WERI-Rb-1 (cell line): Measurements from ENCODE around the gene LAPTM5.

Experiments used
- DNase-seq: peaks from one replicate; pipeline ENCODE4 v3.0.0-alpha.2; 2020
- H3K27ac ChIP-seq: fragments of 250-450 bp; sonication (Bioruptor Pico); 2 replicates; pipeline ENCODE4 v1.5.1; 2020; ENCODE audit warnings: mild to moderate bottlenecking, moderate library complexity
- H3K27me3 ChIP-seq: fragments of 250-450 bp; sonication (Bioruptor Pico); 2 replicates; pipeline ENCODE4 v1.5.1; 2021; ENCODE audit warnings: mild to moderate bottlenecking, low read depth, moderate library complexity; ENCODE audit not compliant: insufficient read depth, severe bottlenecking
- H3K36me3 ChIP-seq: fragments of 250-450 bp; sonication (Bioruptor Pico); 2 replicates; pipeline ENCODE4 v1.5.1; 2020; ENCODE audit warnings: mild to moderate bottlenecking, moderate library complexity
- H3K4me3 ChIP-seq: 2 replicates; pipeline ENCODE4 v1.5.1; 2011; ENCODE audit warnings: low read depth, mild to moderate bottlenecking, control low read depth, low read length
- H3K9me3 ChIP-seq: fragments of 250-450 bp; sonication (Bioruptor Pico); 2 replicates; pipeline ENCODE4 v1.5.1; 2021; ENCODE audit warnings: mild to moderate bottlenecking, moderate library complexity; ENCODE audit not compliant: severe bottlenecking
- CTCF ChIP-seq: IDR thresholded peaks from 2 replicates; pipeline ENCODE4 v1.5.1; 2011; ENCODE audit warnings: low read depth, mild to moderate bottlenecking, control low read depth, inconsistent platforms, low read length

The LAPTM5 gene

GRCh38 chr1:30764939-30765555 lies 7.5 kb upstream of the LAPTM5 start:
- TF ChIP-seq CTCF = no peak
- no peaks in the 10 kb centered on the region for H3K36me3 ChIP-seq
- no peak for DNase-seq

GRCh38 chr1:30764396-30764795 lies 6.8 kb upstream of the LAPTM5 start:
- Histone ChIP-seq H3K4me3 (no peak overlapping the region), H3K27me3 (no peaks in the 10 kb centered on the region), H3K36me3 (no peaks in the 10 kb centered on the region), H3K27ac (no peak overlapping the region), H3K9me3 (no peaks in the 10 kb centered on the region)
- DNase-seq = no peak
- no peak for TF ChIP-seq CTCF

More at GRCh38 chr1:30764939-30765555, 7.5 kb upstream of the LAPTM5 start:
- no peaks in the 10 kb centered on the region for H3K27me3 ChIP-seq
- H3K9me3 ChIP-seq = no peaks in the 10 kb centered on the region
- no peak overlapping the region for H3K4me3 ChIP-seq
- H3K27ac ChIP-seq = no peak overlapping the region

- DNase-seq = no peak
- Histone ChIP-seq H3K27me3 (no peaks in the 10 kb centered on the region), H3K9me3 (no peaks in the 10 kb centered on the region), H3K36me3 (no peaks in the 10 kb centered on the region), H3K4me3 (no peak overlapping the region), H3K27ac (no peak overlapping the region)
- TF ChIP-seq CTCF = no peak
These were observed 6.2 kb upstream of the LAPTM5 start for GRCh38 chr1:30763651-30764248.

- H3K9me3 ChIP-seq = no peaks in the 10 kb centered on the region
- H3K4me3 ChIP-seq = no peak overlapping the region
- no peak for DNase-seq
- no peak for TF ChIP-seq CTCF
- no peaks in the 10 kb centered on the region for H3K36me3 ChIP-seq
- H3K27ac ChIP-seq = no peak overlapping the region
- no peaks in the 10 kb centered on the region for H3K27me3 ChIP-seq
These were observed 5.5 kb upstream of the LAPTM5 start for GRCh38 chr1:30762930-30763650.

GRCh38 chr1:30762152-30762929 lies 4.8 kb upstream of the LAPTM5 start:
- H3K27me3 ChIP-seq = no peaks in the 10 kb centered on the region
- peak overlapping the region; percentile 2; the same call in 1 of the 2 replicates for H3K27ac ChIP-seq

More at GRCh38 chr1:30762152-30762929, 4.8 kb upstream of the LAPTM5 start:
- DNase-seq = peak; percentile 57
- Histone ChIP-seq H3K9me3 (no peaks in the 10 kb centered on the region), H3K36me3 (no peaks in the 10 kb centered on the region), H3K4me3 (no peak overlapping the region)
- no peak for TF ChIP-seq CTCF
